ENCODE data around the gene MAPRE3. TPM values are rescaled to one million over a fixed set of nuclear protein-coding genes. Genes with fewer than 3 reads are reported as not detected.

Gene MAPRE3
- total and polyA plus RNA-seq, 7 donors: 22.1 to 149 (median 116) TPM

- Histone ChIP-seq H3K4me1 (no peaks in the 10 kb centered on the region), H3K9me3 (no peaks in the 10 kb centered on the region), H3K36me3 (ENCODE audit: insufficient read depth in 1 of 2, low read depth in 1 of 2) (no peaks in the 10 kb centered on the region), H3K27ac (no peak overlapping the region), H3K27me3 (ENCODE audit: insufficient read depth in 3 of 3, low read length in 2 of 3) (peaks cover 0 to 3% (median 0%) of the 10 kb centered on the region in 3 donors), H3K4me3 (no peak overlapping the region)
- WGBS, 3 donors: 92 to 94% (median 93%) methylated on average over 14 of the region's 14 CpGs
- no peak for DNase-seq
- TF ChIP-seq CTCF (IDR thresholded peaks at IDR 0.05): no peak
- intact Hi-C loops (cut with DNase I): loop anchor here (5.0 kb wide), 2 partner anchors 77 to 1768 kb away; partner anchors contain the start of gene DPYSL5 (in 1 of the 2)
- ATAC-seq: no peak
These were observed 45.7 kb upstream of the MAPRE3 start for GRCh38 chr2:26924731-26925099.

GRCh38 chr2:26925100-26925791 is 45.2 kb upstream of the MAPRE3 start:
- 57 to 64% (median 58%) methylated on average over 9 of the region's 9 CpGs for WGBS, 3 donors
- ATAC-seq: no peak
- Histone ChIP-seq H3K27ac (no peak overlapping the region), H3K4me1 (no peaks in the 10 kb centered on the region), H3K9me3 (no peaks in the 10 kb centered on the region), H3K27me3 (ENCODE audit: insufficient read depth in 3 of 3, low read length in 2 of 3) (peaks cover 0 to 4% (median 0%) of the 10 kb centered on the region in 3 donors), H3K36me3 (ENCODE audit: insufficient read depth in 1 of 2, low read depth in 1 of 2) (no peaks in the 10 kb centered on the region), H3K4me3 (no peak overlapping the region)
- intact Hi-C loops (cut with DNase I): loop anchor here in 1 of 2 donors (5.0 kb wide), 1 partner anchor 1767 kb away; no protein-coding TSS in a partner anchor
- DNase-seq: no peak
- TF ChIP-seq CTCF (IDR thresholded peaks at IDR 0.05): no peak

GRCh38 chr2:26927221-26927620 is 43.2 kb upstream of the MAPRE3 start:
- H3K27ac ChIP-seq: no peak overlapping the region
- no peaks in the 10 kb centered on the region for H3K9me3 ChIP-seq
- H3K36me3 ChIP-seq (ENCODE audit: insufficient read depth in 1 of 2, low read depth in 1 of 2): no peaks in the 10 kb centered on the region
- no peak for ATAC-seq
- H3K27me3 ChIP-seq (ENCODE audit: insufficient read depth in 3 of 3, low read length in 2 of 3): peaks cover 0 to 4% (median 2%) of the 10 kb centered on the region in 3 donors
- H3K4me1 ChIP-seq: no peaks in the 10 kb centered on the region
- TF ChIP-seq CTCF (IDR thresholded peaks at IDR 0.05): no peak
- H3K4me3 ChIP-seq: no peak overlapping the region
- no peak for DNase-seq
- 91 to 94% (median 93%) methylated on average over 9 of the region's 9 CpGs for WGBS, 3 donors
- intact Hi-C loops (cut with DNase I): loop anchor here in 1 of 2 donors (5.0 kb wide), 1 partner anchor 1765 kb away; no protein-coding TSS in a partner anchor

GRCh38 chr2:26932974-26933373 is 37.5 kb upstream of the MAPRE3 start:
- ATAC-seq: no peak
- H3K4me1 ChIP-seq: no peaks in the 10 kb centered on the region
- no peak overlapping the region for H3K4me3 ChIP-seq
- H3K27me3 ChIP-seq (ENCODE audit: insufficient read depth in 3 of 3, low read length in 2 of 3): peaks cover 0 to 4% (median 2%) of the 10 kb centered on the region in 3 donors
- no peaks in the 10 kb centered on the region for H3K9me3 ChIP-seq
- H3K27ac ChIP-seq: no peak overlapping the region
- 68 to 74% (median 71%) methylated on average over 11 of the region's 11 CpGs for WGBS, 3 donors
- DNase-seq: no peak
- intact Hi-C loops (cut with DNase I): no loop called here
- no peak for TF ChIP-seq CTCF (IDR thresholded peaks at IDR 0.05)
- no peaks in the 10 kb centered on the region for H3K36me3 ChIP-seq (ENCODE audit: insufficient read depth in 1 of 2, low read depth in 1 of 2)
